Mammary epithelial cell (primary cell): ENCODE results near the gene HELZ2.

Experiments
- EZH2 ChIP-seq: IDR thresholded peaks from 2 replicates; pipeline ENCODE4 v1.6.1; 2012; ENCODE audit warnings: low read length, inconsistent platforms, borderline replicate concordance
- TF ChIP-seq, protein P1 (sequence below), 2 donors: IDR thresholded peaks in 1 of 2; conservative IDR thresholded peaks in 1 of 2; 2 replicates each; pipeline ENCODE4 v1.5.1; 2011 to 2012; ENCODE audit warnings: inconsistent platforms in 2 of 2, low read length in 2 of 2, mild to moderate bottlenecking in 2 of 2, control low read depth in 1 of 2, low read depth in 1 of 2; ENCODE audit not compliant: insufficient read depth in 1 of 2; ENCODE audit errors: extremely low read depth in 1 of 2

DNA sequence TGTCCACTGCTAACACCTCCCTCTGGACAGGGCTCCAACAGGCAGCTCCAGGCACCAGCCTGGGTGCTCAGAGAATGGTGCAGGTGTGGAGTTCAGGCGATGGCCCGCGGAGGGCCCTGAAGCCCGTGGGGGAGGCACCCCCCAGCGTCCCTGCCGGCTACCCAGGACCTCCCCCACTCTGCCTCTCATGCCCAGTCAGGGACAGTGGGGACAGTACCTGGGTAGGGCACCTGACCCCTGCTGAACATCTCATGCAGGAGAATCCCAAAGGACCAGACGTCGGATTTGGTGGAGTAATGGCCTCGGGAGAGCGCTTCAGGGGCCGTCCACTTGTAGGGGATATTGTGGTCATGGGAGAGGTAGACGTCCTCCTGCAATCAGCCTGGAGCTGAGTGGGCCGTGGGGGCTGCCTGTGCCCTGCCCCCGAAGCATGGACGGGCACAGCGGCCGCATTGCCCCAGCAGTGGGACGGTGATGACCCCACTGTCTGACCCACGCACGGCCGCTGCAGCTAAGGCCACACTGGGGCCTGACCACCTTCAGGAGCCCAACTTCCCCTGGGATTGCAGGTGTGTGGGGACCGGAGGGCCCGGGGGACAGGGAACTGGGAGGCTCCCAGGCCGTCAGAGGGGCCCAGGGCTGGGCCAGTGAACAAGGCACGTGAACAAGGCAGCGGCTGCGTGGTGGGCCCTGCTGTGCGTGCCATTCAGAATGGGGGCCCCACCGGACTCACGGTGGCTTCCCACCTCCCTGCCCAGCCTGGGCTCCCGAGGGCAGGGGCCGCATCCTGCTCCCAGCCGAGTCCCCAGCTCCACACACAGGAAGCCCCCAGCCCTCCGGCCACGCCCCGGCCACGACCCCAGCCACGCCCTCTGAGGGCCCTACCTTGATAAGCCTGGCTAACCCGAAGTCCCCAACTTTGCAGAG lies 43.9 kb downstream of the HELZ2 start:
- TF ChIP-seq, protein P1, sequence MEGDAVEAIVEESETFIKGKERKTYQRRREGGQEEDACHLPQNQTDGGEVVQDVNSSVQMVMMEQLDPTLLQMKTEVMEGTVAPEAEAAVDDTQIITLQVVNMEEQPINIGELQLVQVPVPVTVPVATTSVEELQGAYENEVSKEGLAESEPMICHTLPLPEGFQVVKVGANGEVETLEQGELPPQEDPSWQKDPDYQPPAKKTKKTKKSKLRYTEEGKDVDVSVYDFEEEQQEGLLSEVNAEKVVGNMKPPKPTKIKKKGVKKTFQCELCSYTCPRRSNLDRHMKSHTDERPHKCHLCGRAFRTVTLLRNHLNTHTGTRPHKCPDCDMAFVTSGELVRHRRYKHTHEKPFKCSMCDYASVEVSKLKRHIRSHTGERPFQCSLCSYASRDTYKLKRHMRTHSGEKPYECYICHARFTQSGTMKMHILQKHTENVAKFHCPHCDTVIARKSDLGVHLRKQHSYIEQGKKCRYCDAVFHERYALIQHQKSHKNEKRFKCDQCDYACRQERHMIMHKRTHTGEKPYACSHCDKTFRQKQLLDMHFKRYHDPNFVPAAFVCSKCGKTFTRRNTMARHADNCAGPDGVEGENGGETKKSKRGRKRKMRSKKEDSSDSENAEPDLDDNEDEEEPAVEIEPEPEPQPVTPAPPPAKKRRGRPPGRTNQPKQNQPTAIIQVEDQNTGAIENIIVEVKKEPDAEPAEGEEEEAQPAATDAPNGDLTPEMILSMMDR (conservative IDR thresholded peaks at IDR 0.05 in 1 of 2, IDR thresholded peaks at IDR 0.05 in 1 of 2; ENCODE audit: extremely low read depth in 1 of 2, insufficient read depth in 1 of 2, low read depth in 1 of 2, low read length in 2 of 2), result no peak
- no peak for TF ChIP-seq EZH2
